ENCODE data around the gene GRID1.
A peak's percentile ranks its signal among the peaks of the same experiment; 100 is the strongest.

The GRID1 gene

GRCh38 chr10:85787393-85787792 lies 579.2 kb downstream of the GRID1 start:
- FAIRE-seq = no peak
- TF ChIP-seq CTCF (IDR thresholded peaks at IDR 0.05; ENCODE audit: insufficient read depth, missing control alignments) = no peak
- no peak for DNase-seq (ENCODE audit: insufficient read length, low spot score)

- peak; percentile 34 for TF ChIP-seq CTCF (IDR thresholded peaks at IDR 0.05; ENCODE audit: insufficient read depth, missing control alignments)
- FAIRE-seq = no peak
- no peak for DNase-seq (ENCODE audit: insufficient read length, low spot score)
Observed at GRCh38 chr10:85786401-85786899, 580.1 kb downstream of the GRID1 start.

- no peak for TF ChIP-seq CTCF (IDR thresholded peaks at IDR 0.05; ENCODE audit: insufficient read depth, missing control alignments)
- no peak for DNase-seq (ENCODE audit: insufficient read length, low spot score)
- no peak for FAIRE-seq
Observed at GRCh38 chr10:85784792-85785191, 581.8 kb downstream of the GRID1 start.

- TF ChIP-seq CTCF (IDR thresholded peaks at IDR 0.05; ENCODE audit: insufficient read depth, missing control alignments) = no peak
- FAIRE-seq (no peak), DNase-seq (ENCODE audit: insufficient read length, low spot score) (no peak)
Observed at GRCh38 chr10:85781404-85781803, 585.2 kb downstream of the GRID1 start.

GRCh38 chr10:85778074-85778473 lies 588.5 kb downstream of the GRID1 start:
- TF ChIP-seq CTCF (IDR thresholded peaks at IDR 0.05; ENCODE audit: insufficient read depth, missing control alignments) = no peak
- no peak for DNase-seq (ENCODE audit: insufficient read length, low spot score)
- FAIRE-seq = no peak

GRCh38 chr10:85767891-85768290 lies 598.7 kb downstream of the GRID1 start:
- DNase-seq (ENCODE audit: insufficient read length, low spot score) (no peak), FAIRE-seq (no peak)
- no peak for TF ChIP-seq CTCF (IDR thresholded peaks at IDR 0.05; ENCODE audit: insufficient read depth, missing control alignments)

- no peak for TF ChIP-seq CTCF (IDR thresholded peaks at IDR 0.05; ENCODE audit: insufficient read depth, missing control alignments)
- DNase-seq (ENCODE audit: insufficient read length, low spot score) = no peak
- FAIRE-seq = no peak
Observed at GRCh38 chr10:85764108-85764507, 602.5 kb downstream of the GRID1 start.
